GM12878 (cell line): ENCODE results near the gene COG4. TPM values are rescaled to one million over a fixed set of nuclear protein-coding genes. Genes with fewer than 3 reads are reported as not detected.

Source experiments
- ATAC-seq: fragments of 200-7000 bp; cut with Tn5 transposase; 3 replicates; pipeline ENCODE4 v1.9.1; 2020; ENCODE audit warnings: mild to moderate bottlenecking, moderate library complexity
- BruUV-seq: library from RNA; stranded (reverse); fragments of 400-500 nt; replicated peaks from 2 replicates; lab custom pipeline; 2021; lab: Mats Ljungman, UMichigan
- CTCF ChIA-PET: fragments of 300-600 bp; sonication (Branson Sonifier 250); formaldehyde crosslinking; extraction: SDS; loops from one replicate; lab custom pipeline; 2021; ENCODE audit warnings: inconsistent platforms; lab: Yijun Ruan, JAX
- POLR2A ChIA-PET: fragments of 350-600 bp; formaldehyde crosslinking; extraction: SDS; loops from one replicate; lab custom pipeline; 2021; ENCODE audit warnings: inconsistent platforms; lab: Charles Lee
- RAD21 ChIA-PET: fragments of 300-600 bp; sonication (Branson Sonifier 250); formaldehyde crosslinking; loops from one replicate; lab custom pipeline; 2023; ENCODE audit warnings: antibody characterized with exemption; ENCODE audit not compliant: unreplicated experiment; lab: Charles Lee
- SMC1A ChIA-PET: fragments of 300-600 bp; sonication (Branson Sonifier 250); formaldehyde crosslinking; loops from one replicate; lab custom pipeline; 2023; ENCODE audit not compliant: unreplicated experiment, uncharacterized antibody; lab: Charles Lee
- DNase-seq: peaks from one replicate; pipeline ENCODE4 v3.0.0-alpha.2; 2011; ENCODE audit warnings: low read depth, low spot score
- FAIRE-seq: peaks from 3 replicates; lab custom pipeline; 2011; peaks lifted over from hg19 to GRCh38; lab: Jason Lieb, UNC
- H2AFZ ChIP-seq: 2 replicates; pipeline ENCODE4 v1.6.0; 2011; ENCODE audit warnings: low read depth, low read length, control low read depth; ENCODE audit not compliant: control insufficient read depth
- H3K27ac ChIP-seq: 2 replicates; pipeline ENCODE4 v1.5.1; 2011; ENCODE audit warnings: control low read depth; ENCODE audit not compliant: control insufficient read depth, insufficient read depth
- H3K27me3 ChIP-seq, 2 experiments: replicated peaks in 1 of 2; 2 replicates each; pipeline versions ENCODE4 v1.6.0 to v1.6.1; 2011; ENCODE audit warnings: low read length in 1 of 2; ENCODE audit not compliant: control insufficient read depth in 2 of 2, insufficient read depth in 2 of 2
- H3K36me3 ChIP-seq, 2 experiments: 2 replicates each; pipeline ENCODE4 v1.5.1; 2011; ENCODE audit warnings: low read length in 1 of 2; ENCODE audit not compliant: control insufficient read depth in 2 of 2, insufficient read depth in 2 of 2
- H3K4me1 ChIP-seq: 2 replicates; pipeline ENCODE4 v1.6.1; 2011; ENCODE audit warnings: mild to moderate bottlenecking, low read length, moderate library complexity, mixed read lengths; ENCODE audit not compliant: control insufficient read depth, insufficient read depth
- H3K4me2 ChIP-seq: 2 replicates; pipeline ENCODE4 v1.6.0; 2011; ENCODE audit warnings: control low read depth; ENCODE audit not compliant: control insufficient read depth, insufficient read depth
- H3K4me3 ChIP-seq: fragments of 200-600 bp; sonication (generic); 2 replicates; pipeline ENCODE4 v1.5.1; 2016
- H3K79me2 ChIP-seq: 2 replicates; pipeline ENCODE4 v1.6.0; 2011; ENCODE audit warnings: low read length; ENCODE audit not compliant: control insufficient read depth, insufficient read depth
- H3K9ac ChIP-seq: 2 replicates; pipeline ENCODE4 v1.8.0; 2011; ENCODE audit warnings: low read length, control low read depth, mixed read lengths; ENCODE audit not compliant: control insufficient read depth, insufficient read depth
- H3K9me3 ChIP-seq: replicated peaks from 3 replicates; pipeline ENCODE4 v1.5.1; 2011; ENCODE audit warnings: mild to moderate bottlenecking, low read length; ENCODE audit not compliant: control insufficient read depth, insufficient read depth
- H4K20me1 ChIP-seq: 2 replicates; pipeline ENCODE4 v1.6.0; 2011; ENCODE audit not compliant: control insufficient read depth, insufficient read depth
- CHD1 ChIP-seq: IDR thresholded peaks from 2 replicates; pipeline ENCODE4 v1.6.1; 2012; ENCODE audit warnings: low read depth, low read length, improper control_type of control experiment
- EED ChIP-seq: sonication (generic); IDR thresholded peaks from 2 replicates; pipeline ENCODE4 v1.6.1; 2016; ENCODE audit warnings: antibody characterized with exemption, low read depth
- ETV6 ChIP-seq, 2 experiments: fragments of 450-650 bp in 1 of 2; IDR thresholded peaks in 1 of 2; conservative IDR thresholded peaks in 1 of 2; 2 replicates each; pipeline ENCODE4 v1.6.1; 2014; ENCODE audit warnings: antibody characterized with exemption in 1 of 2, borderline replicate concordance in 1 of 2, low read depth in 1 of 2, mild to moderate bottlenecking in 1 of 2, moderate library complexity in 1 of 2
- KDM1A ChIP-seq: fragments of 200-600 bp; sonication (generic); IDR thresholded peaks from 2 replicates; pipeline ENCODE4 v1.6.1; 2016; ENCODE audit warnings: borderline replicate concordance
- NR2F1 ChIP-seq: fragments of 450-650 bp; conservative IDR thresholded peaks from 2 replicates; pipeline ENCODE4 v1.6.1; 2017; ENCODE audit warnings: mild to moderate bottlenecking
- NRF1 ChIP-seq: conservative IDR thresholded peaks from 2 replicates; pipeline ENCODE4 v1.6.1; 2011; ENCODE audit warnings: mild to moderate bottlenecking, low read depth, low read length, improper control_type of control experiment
- PAX5 ChIP-seq: IDR thresholded peaks from 2 replicates; pipeline ENCODE4 v1.6.1; 2011; ENCODE audit warnings: low read depth, low read length, borderline replicate concordance
- SMAD5 ChIP-seq: IDR thresholded peaks from 2 replicates; pipeline ENCODE4 v1.6.1; 2016; ENCODE audit warnings: antibody characterized with exemption, low read depth
- ZNF592 ChIP-seq: fragments of 450-650 bp; IDR thresholded peaks from 2 replicates; pipeline ENCODE4 v1.6.1; 2017; ENCODE audit warnings: mild to moderate bottlenecking, moderate library complexity
- WGBS: methylation state at CpG from one replicate; pipeline ENCODE4 v1.1.6; 2016; ENCODE audit warnings: low lambda C conversion rate; ENCODE audit not compliant: insufficient replicate concordance, insufficient coverage; ENCODE audit errors: missing lambda C conversion rate; 5-methylcytosine and 5-hydroxymethylcytosine counted together
- in situ Hi-C: fragments of 300-500 bp; cut with MboI; formaldehyde crosslinking; loops from 9 replicates; pipeline ENCODE4 v1.14.3; 2018; ENCODE audit warnings: mixed read lengths
- intact Hi-C: fragments of 100-400 bp; cut with micrococcal nuclease; formaldehyde crosslinking; loops from one replicate; pipeline ENCODE4 v1.14.2; 2022; ENCODE audit not compliant: unreplicated experiment
- polyA plus RNA-seq, 11 experiments: library from polyadenylated mRNA; depleted of rRNA in 4 of 11; unstranded in 6 of 11; stranded (reverse) in 5 of 11; fragments of >200 nt; fragmentation: Nextera tagmentation in 4 of 11; fragmentation: Illumina TruSeq in 1 of 11; extraction: Ambion mirVana in 4 of 11; extraction: Trizol in 1 of 11; gene quantifications; 1 replicate in 1 of 11; 2 replicates in 10 of 11; pipeline versions ENCODE4 v1.2.1 to v1.2.3, GENCODE V29; 2011 to 2016; ENCODE audit warnings: inconsistent platforms in 2 of 11, missing spikeins in 2 of 11, low read depth in 1 of 11
- total RNA-seq, 4 experiments: library from RNA; depleted of rRNA in 3 of 4; stranded (reverse); fragments of >200 nt in 3 of 4; fragmentation: Illumina TruSeq in 1 of 4; extraction: Trizol in 1 of 4; gene quantifications; 2 replicates each; pipeline versions ENCODE4 v1.2.1 to v1.2.3, GENCODE V29; 2013 to 2021
- TF ChIP-seq, protein P1 (sequence below): fragments of 450-650 bp; formaldehyde crosslinking; IDR thresholded peaks from 2 replicates; pipeline ENCODE4 v1.5.0; 2022; ENCODE audit warnings: mild to moderate bottlenecking, missing genetic modification characterization
- TF ChIP-seq, protein P2 (sequence below): fragments of 450-650 bp; formaldehyde crosslinking; IDR thresholded peaks from 2 replicates; pipeline ENCODE4 v1.4.0; 2020; ENCODE audit warnings: mild to moderate bottlenecking, moderate library complexity

COG4 gene
- total and polyA plus RNA-seq, 10 of the 15 experiments (the other 5 are each of a cell fraction or from before 2014, with no cell fraction given), result 7.0 to 57.7 (median 33.0) TPM

GRCh38 chr16:70511833-70512232 is 11.5 kb downstream of the COG4 start (continued):
- TF ChIP-seq, protein P1, sequence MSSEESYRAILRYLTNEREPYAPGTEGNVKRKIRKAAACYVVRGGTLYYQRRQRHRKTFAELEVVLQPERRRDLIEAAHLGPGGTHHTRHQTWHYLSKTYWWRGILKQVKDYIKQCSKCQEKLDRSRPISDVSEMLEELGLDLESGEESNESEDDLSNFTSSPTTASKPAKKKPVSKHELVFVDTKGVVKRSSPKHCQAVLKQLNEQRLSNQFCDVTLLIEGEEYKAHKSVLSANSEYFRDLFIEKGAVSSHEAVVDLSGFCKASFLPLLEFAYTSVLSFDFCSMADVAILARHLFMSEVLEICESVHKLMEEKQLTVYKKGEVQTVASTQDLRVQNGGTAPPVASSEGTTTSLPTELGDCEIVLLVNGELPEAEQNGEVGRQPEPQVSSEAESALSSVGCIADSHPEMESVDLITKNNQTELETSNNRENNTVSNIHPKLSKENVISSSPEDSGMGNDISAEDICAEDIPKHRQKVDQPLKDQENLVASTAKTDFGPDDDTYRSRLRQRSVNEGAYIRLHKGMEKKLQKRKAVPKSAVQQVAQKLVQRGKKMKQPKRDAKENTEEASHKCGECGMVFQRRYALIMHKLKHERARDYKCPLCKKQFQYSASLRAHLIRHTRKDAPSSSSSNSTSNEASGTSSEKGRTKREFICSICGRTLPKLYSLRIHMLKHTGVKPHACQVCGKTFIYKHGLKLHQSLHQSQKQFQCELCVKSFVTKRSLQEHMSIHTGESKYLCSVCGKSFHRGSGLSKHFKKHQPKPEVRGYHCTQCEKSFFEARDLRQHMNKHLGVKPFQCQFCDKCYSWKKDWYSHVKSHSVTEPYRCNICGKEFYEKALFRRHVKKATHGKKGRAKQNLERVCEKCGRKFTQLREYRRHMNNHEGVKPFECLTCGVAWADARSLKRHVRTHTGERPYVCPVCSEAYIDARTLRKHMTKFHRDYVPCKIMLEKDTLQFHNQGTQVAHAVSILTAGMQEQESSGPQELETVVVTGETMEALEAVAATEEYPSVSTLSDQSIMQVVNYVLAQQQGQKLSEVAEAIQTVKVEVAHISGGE (CRISPR knock-in tag), result no peak
- TF ChIP-seq ETV6 (conservative IDR thresholded peaks at IDR 0.05 in 1 of 2, IDR thresholded peaks at IDR 0.05 in 1 of 2; ENCODE audit: borderline replicate concordance in 1 of 2, low read depth in 1 of 2), result no peak
- no peak for TF ChIP-seq KDM1A

- CTCF ChIA-PET, result interaction anchor here (1.9 to 2.0 kb wide), 2 partner anchors 38 to 145 kb away, joined by 5 to 9 read pairs; no protein-coding TSS in a partner anchor
- in situ Hi-C loops, result no loop called here
- DNase-seq, result no peak
- TF ChIP-seq EED (no peak), NRF1 (no peak), NR2F1 (no peak), CHD1 (no peak), SMAD5 (no peak), PAX5 (no peak), ZNF592 (no peak)
- TF ChIP-seq, protein P2, sequence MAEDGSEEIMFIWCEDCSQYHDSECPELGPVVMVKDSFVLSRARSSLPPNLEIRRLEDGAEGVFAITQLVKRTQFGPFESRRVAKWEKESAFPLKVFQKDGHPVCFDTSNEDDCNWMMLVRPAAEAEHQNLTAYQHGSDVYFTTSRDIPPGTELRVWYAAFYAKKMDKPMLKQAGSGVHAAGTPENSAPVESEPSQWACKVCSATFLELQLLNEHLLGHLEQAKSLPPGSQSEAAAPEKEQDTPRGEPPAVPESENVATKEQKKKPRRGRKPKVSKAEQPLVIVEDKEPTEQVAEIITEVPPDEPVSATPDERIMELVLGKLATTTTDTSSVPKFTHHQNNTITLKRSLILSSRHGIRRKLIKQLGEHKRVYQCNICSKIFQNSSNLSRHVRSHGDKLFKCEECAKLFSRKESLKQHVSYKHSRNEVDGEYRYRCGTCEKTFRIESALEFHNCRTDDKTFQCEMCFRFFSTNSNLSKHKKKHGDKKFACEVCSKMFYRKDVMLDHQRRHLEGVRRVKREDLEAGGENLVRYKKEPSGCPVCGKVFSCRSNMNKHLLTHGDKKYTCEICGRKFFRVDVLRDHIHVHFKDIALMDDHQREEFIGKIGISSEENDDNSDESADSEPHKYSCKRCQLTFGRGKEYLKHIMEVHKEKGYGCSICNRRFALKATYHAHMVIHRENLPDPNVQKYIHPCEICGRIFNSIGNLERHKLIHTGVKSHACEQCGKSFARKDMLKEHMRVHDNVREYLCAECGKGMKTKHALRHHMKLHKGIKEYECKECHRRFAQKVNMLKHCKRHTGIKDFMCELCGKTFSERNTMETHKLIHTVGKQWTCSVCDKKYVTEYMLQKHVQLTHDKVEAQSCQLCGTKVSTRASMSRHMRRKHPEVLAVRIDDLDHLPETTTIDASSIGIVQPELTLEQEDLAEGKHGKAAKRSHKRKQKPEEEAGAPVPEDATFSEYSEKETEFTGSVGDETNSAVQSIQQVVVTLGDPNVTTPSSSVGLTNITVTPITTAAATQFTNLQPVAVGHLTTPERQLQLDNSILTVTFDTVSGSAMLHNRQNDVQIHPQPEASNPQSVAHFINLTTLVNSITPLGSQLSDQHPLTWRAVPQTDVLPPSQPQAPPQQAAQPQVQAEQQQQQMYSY, result no peak
These were observed 13.1 kb downstream of the COG4 start for GRCh38 chr16:70510216-70510615.

More at GRCh38 chr16:70510216-70510615, 13.1 kb downstream of the COG4 start:
- POLR2A ChIA-PET, result interaction anchor here (1.7 kb wide), 1 partner anchor 77 kb away, joined by 3 read pairs; no protein-coding TSS in a partner anchor
- Histone ChIP-seq H3K79me2 (no peaks in the 10 kb centered on the region), H3K4me2 (no peak overlapping the region), H4K20me1 (no peaks in the 10 kb centered on the region), H3K27ac (no peak overlapping the region), H3K4me3 (no peak overlapping the region), H3K9ac (no peak overlapping the region), H3K9me3 (no peaks in the 10 kb centered on the region), H2AFZ (no peak overlapping the region), H3K27me3 (no peaks in the 10 kb centered on the region), H3K36me3 (peaks cover 4 to 15% of the 10 kb centered on the region in 2 experiments), H3K4me1 (no peaks in the 10 kb centered on the region)
- FAIRE-seq (no peak), ATAC-seq (no peak)
- intact Hi-C loops, result no loop called here
- BruUV-seq, result no TSS peak
- RAD21 ChIA-PET, result no interaction called here
- 95% methylated on average over 3 of the region's 3 CpGs for WGBS
- SMC1A ChIA-PET, result interaction anchor here (1.5 to 1.8 kb wide), 3 partner anchors 15 to 72 kb away, joined by 3 to 11 read pairs (median 4); no protein-coding TSS in a partner anchor
